T-helper 9 cell (primary cell): ENCODE measurements around the gene GPT2.

Experiments used
- DNase-seq: peaks from one replicate; pipeline ENCODE4 v3.0.0-alpha.2; 2020
- total RNA-seq, 2 donors: gene quantifications; one replicate each; lab custom pipeline; 2026; lab: John Stamatoyannopoulos, UW

GPT2 gene, protein sequence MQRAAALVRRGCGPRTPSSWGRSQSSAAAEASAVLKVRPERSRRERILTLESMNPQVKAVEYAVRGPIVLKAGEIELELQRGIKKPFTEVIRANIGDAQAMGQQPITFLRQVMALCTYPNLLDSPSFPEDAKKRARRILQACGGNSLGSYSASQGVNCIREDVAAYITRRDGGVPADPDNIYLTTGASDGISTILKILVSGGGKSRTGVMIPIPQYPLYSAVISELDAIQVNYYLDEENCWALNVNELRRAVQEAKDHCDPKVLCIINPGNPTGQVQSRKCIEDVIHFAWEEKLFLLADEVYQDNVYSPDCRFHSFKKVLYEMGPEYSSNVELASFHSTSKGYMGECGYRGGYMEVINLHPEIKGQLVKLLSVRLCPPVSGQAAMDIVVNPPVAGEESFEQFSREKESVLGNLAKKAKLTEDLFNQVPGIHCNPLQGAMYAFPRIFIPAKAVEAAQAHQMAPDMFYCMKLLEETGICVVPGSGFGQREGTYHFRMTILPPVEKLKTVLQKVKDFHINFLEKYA
- total RNA-seq = 0.97 to 15.5 reads per million in 2 donors

GRCh38 chr16:46883690-46884512 is at the start of gene GPT2:
GPT2 (plus strand) TSS chr16:46884362; CDS start chr16:46884716, 354 bp downstream.
- peak; percentile 48 for DNase-seq

- no peak for DNase-seq
These were observed 47.3 kb upstream of the GPT2 start for GRCh38 chr16:46836534-46837530.

- no peak for DNase-seq
These were observed 44.1 kb upstream of the GPT2 start for GRCh38 chr16:46839986-46840443.

DNA sequence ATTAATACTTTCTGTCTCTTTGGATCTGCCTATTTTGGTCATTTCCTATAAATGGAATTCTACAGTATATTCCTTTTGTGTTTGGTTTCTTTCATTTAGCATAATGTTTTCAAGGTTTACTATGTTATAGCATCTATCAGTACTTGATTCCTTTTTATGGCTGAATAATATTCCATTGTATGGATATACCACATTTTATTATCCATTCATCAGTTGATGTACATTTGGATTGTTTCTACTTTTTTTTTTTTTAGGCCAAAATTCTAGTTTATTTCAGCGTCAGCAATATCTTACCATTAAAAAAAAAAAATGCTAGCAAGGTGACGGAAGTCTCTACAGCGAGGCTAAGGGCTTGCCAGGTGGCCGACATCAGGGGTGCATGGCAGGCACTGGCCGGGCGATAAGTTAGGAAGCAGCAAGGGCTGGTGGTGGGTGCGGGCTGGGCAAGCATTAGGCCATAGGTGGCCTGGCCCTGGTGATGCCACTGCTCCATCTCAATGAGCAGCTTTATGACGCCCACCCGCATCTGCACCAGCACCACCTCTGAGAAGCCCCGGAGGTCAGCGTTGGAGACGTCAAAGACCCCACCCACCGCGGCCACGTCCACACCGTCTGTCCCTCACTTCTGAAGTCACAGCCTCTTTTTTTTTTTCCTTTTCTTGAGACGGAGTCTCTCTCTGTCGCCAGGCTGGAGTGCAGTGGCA is 41.8 kb upstream of the GPT2 start:
- no peak for DNase-seq

- DNase-seq = no peak
These were observed 40.1 kb upstream of the GPT2 start for GRCh38 chr16:46843898-46844642.

DNA sequence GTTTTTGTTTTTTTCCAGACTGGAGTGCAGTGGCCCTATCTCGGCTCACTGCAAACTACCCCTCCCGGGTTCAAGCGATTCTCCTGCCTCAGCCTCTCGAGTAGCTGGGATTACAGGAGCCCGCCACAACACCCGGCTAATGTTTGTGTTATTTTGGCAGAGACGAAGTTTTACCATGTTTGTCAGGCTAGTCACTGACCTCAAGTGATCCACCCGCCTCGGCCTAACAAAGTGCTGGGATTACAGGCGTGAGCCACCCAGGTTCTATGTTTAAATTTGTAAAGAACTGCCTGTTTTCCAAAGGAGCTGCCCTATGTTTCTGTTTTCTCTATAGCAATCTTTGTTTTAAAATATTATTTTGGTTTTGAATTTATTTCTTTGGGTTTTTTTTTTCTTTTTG is 39.4 kb upstream of the GPT2 start:
- no peak for DNase-seq

DNA sequence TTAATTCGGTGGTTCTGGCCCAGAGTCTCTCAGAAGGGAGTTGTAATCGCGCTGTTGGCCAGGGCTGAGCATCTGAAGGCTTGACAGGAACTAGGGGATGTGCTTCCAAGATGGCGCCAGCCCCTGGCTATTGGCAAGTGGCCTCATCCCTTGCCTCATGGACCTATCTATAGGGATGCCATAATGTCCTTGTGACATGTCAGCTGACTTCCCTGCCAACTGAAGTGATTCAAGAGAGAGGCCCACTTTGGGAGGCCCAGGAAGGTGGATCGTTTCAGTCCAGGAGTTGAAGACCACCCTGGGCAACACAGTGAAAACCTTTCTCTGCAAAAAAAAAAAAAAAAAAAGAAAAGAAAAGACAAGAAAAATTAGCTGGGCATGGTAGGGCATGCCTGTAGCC is 38.2 kb upstream of the GPT2 start:
- no peak for DNase-seq

- DNase-seq = no peak
These were observed 35.1 kb upstream of the GPT2 start for GRCh38 chr16:46848768-46849764.

- DNase-seq = no peak
These were observed 33.3 kb upstream of the GPT2 start for GRCh38 chr16:46850619-46851555.

DNA sequence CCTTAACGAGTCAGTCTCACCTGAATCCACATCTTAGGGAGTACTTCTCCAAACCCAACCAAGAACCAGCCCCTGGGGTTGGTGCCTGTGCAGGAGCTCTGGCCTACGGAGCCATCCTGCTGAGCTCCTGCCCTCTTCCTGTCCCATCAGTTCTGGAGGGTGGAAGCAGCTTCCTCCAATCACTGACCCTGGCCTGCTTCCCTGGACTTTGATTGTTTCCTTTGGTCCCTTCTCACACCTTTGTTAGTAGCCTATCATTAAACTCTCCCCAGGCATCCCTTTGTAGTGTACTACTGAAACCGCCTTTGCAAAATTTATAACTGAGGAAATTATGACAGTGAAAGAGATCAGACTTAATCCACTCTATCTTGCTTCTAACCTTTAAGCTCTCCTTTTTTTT is 32.0 kb upstream of the GPT2 start:
- no peak for DNase-seq

DNA sequence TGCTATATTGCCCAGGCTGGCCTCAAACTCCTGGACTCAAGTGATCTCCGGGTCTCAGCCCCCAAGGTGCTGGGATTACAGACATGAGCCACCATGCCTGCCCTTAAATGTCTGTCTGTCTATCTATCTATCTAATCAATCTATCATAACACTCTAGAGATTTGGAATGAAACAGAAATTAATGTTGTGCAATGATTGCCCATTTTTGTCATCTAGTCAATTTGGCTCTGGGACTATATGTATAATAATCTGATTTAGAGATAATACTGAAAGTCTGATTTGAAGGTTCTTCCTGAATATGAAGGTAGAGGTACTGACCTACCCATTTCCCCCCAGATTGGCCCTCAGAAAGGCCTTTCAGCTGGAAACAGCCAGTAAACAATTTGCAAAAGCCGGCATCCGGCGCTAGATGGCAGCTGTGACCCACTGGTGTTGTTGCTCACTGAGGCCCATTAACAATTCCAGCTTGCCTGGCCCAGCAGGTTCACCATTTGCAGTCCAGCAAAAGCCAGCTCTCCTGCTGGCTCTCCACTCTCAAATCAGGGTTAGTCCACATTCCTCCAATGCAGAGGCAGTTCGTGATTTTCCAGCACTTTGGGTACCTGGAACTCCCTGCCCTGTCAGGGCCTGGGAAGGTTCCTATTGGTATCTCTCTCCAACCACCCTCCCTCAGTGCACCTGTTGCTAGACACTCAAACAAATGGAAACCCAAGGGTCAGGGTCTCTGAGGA is 30.3 kb upstream of the GPT2 start:
- DNase-seq = peak; percentile 43

- DNase-seq = no peak
These were observed 29.3 kb upstream of the GPT2 start for GRCh38 chr16:46854846-46855245.

GRCh38 chr16:46855389-46855788 is 28.8 kb upstream of the GPT2 start:
- no peak for DNase-seq

DNA sequence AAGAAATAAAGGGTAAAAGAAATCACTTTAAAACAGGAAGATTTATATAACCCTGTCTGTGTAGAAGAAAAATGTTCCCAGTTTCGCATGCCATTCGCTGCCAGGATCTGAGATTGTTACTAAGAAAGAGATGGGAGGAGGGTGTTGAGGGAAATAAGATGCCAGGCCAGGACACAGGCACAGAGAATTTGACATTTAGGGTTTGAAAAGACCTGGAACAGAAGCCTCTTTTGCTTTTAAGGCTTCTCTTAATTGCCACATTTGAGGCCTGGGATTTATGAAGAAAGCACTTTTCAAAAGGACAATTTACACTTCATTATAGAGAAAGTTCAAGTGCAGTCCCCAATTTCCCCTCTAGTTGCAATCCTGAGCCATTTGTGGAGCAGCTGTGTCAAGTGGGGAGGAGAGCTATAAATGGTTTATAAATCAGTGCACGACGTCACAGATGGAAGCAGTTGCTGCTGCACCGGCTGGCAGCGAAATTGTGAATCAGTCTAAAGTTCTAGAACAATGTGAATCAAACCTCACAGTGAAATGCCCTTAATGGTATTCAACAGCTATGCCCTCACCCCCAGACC is 26.7 kb upstream of the GPT2 start:
- no peak for DNase-seq

GRCh38 chr16:46858151-46858550 is 26.0 kb upstream of the GPT2 start:
- no peak for DNase-seq

- no peak for DNase-seq
These were observed 24.4 kb upstream of the GPT2 start for GRCh38 chr16:46859719-46860152.
